NCI-H1436 treated with DMSO at 0.1 percent for 48 hours (cell line): ENCODE results near the gene C2orf80.
"Not testable (repeated sequence)": the region's sequence is repeated elsewhere in the genome, so short reads cannot be mapped to it uniquely, and the experiment has no call there.

Source experiments
- DNase-seq: peaks from one replicate; lab custom pipeline; 2025; lab: John Stamatoyannopoulos, UW

Gene C2orf80

DNA sequence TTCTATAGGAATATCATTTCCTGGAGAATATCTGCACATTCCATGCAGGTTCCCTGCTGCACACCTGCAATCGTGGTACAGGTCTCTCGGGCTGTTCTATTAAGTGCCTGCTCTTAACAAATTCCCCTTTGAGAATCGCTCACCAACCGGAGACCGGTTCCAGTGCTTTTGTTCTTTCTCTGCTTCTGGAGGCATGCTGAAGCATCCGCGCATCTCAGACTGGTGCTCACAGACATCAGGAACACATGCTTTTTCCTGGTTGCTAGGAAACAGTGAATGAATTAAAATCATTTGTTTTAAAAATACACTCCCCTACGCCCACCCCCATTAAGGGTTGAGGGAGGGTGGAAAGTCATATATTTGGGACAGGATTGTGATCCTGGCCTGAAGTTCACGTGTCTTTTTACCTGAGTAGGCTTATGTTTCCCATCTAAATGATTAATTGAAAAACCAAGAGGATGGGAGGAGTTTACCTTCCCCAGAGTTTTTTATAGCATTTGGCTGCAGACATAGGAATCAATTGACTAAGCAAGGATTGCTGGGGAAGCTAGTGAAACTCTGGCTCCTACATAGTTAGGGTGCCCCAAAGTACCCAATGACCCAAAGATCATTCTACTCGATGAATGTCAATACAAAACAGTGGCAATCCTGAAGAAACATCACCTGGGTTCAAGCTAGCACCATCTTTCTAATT, at the start of gene C2orf80:
Gene C2orf80 (minus strand): TSS at position 221 of the 694 bp plus-strand sequence. CDS start 3,044 bp downstream, outside the sequence.
- no peak for DNase-seq

DNA sequence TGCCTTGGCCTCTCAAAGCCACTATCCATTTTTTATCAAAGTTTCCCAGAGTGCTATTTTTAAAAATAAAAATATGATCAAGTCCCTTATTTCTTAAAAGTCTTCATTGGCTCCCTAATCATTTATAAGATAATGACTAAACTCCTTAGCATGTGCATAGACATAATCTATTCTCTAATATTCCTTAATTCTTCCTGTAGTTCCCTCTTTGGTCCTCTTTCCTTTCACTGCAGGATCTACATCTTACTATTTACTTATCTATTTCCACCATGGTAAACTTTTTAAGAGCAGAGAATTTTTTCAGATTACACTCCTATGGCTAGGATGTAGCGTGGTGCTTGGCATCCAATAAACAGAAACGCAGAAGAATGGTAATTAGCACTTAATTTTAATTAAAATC, 46.0 kb upstream of the C2orf80 start:
- no peak for DNase-seq

- DNase-seq, result no peak
These were observed 45.0 kb upstream of the C2orf80 start for GRCh38 chr2:208234786-208235185.

DNA sequence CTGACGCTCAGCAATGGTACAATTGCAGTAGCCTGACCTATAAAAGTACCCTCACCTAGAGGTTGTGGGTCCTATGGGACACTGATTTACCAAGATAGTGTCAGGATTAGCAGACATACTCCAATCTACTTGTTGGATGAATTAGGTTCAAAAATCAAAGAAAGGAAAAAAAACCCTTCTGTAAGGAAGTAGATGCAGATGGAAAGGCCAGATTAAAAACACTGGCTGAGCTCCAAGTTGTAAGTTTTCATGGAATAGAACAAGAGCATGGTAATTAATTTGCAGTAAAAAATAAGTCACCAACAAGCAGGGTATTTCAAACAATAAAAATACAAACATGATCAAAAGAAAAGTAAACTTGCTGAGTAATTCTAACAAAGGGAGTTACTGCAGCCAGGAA, 38.6 kb upstream of the C2orf80 start:
- no peak for DNase-seq

DNA sequence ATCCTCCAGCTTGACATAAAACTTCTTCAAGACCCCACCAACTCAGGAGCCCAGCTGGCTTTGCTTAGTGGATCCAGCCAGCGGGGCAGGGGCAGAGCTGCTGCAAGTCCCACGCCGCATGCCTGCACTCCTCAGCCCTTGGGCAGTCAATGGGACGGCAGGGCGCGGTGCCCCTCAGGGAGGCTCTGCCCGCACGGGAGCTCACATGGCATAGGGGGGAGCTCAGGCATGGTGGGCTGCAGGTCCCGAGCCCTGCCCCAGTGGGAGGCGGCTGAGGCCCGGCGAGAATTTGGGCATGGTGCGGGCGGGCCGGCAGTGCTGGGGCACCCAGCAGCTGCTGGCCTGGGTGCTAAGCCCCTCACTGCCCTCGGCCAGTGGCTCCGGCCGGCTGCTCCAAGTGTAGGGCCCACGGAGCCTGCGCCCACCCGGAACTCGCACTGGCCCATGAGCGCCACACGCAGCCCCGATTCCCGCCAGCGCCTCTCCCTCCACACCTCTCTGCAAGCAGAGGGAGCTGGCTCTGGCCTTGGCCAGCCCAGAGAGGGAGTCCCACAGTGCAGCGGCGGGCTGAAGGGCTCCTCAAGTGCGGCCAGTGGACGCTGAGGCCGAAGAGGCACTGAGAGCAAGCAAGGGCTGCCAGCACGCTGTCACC, 37.9 kb upstream of the C2orf80 start:
- DNase-seq, result no peak

DNA sequence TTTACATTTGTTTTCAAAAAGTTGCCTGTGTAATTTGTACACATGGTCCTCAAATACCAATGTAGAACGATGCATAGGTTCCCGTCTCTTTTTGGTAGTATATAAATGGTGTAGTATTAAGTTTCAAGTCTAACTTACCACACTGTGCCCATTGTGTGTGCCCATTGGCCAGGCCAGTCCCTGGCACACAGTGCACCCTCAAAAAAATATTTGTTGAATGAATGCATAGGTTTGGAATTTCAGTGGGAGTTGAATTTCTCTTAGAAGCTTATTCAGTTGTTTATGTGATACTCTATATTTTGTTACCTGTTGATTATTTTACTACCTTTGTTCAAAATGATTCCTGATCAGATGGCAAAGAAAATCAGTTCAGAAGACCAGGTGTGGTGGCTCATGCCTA, 35.0 kb upstream of the C2orf80 start:
- no peak for DNase-seq

DNA sequence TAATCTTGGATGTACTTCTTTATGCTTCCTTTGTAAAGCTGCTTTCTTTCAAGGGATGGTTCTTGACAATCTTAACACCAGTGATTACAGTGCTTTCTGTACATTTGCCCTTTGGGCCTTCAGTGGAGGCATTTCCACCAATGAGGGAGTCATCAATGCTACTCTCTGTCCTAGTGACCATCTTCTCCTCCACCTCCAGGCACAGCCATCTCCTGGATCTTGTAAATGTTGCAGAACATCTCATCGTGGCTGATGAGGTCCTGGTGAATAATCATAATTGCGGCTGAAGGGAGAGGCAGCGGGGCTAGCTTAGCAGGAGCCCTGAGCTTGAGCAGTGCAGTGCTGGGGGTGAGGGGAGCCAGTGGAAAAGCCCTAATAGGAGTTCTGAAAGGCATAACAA, 32.5 kb upstream of the C2orf80 start:
- DNase-seq, result no peak

- not testable (repeated sequence) for DNase-seq
These were observed 32.0 kb upstream of the C2orf80 start for GRCh38 chr2:208221873-208222272.

- no peak for DNase-seq
These were observed 21.0 kb upstream of the C2orf80 start for GRCh38 chr2:208210688-208211451.

GRCh38 chr2:208208335-208209085, 18.7 kb upstream of the C2orf80 start:
- DNase-seq, result no peak

- no peak for DNase-seq
These were observed 17.9 kb upstream of the C2orf80 start for GRCh38 chr2:208207769-208208168.

- DNase-seq, result no peak
These were observed 14.3 kb upstream of the C2orf80 start for GRCh38 chr2:208204166-208204565.

DNA sequence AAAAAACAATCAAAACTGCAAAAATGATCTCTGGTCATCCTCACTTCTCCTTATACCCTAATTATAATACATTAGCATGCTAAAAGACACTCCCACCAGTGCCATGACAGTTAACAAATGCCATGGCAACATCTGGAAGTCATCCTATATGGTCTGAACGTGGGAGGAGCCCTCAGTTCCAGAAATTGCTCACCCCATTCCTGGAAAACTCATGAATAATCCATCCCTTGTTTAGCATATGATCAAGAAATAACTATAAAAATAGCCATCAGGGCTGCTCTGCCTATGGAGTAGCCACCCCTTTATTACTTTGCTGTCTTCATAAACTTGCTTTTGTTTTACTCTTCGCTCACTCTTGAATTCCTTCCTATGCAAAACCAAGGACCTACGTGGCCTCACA, 5.7 kb upstream of the C2orf80 start:
- DNase-seq, result no peak

DNA sequence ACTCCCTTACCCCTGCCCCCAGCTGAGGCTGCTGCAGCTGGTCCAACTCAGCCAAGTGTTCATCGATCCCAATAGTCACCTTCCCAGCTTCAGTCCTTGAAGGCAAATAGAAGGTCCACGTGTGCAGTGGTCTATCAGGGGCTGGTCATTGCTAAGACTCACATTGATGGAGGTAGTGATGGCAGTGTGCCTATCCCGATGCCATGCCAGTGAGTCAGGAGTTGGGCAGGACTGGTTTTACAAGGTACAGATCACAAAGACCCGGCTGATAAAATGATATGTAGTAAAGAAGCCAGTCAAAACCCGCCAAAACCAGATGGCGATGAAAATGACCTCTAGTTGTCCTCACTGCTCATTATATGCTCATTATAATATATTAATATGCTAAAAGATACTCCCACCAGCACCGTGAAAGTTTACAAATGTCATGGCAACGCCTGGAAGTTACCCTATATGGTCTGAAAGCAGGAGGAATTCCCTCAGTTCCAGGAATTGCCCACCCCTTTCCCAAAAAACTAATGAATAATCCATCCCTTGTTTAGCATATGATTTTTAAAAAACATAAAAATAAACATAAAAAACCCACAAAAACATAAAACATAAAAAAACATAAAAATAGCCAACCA, 2.9 kb upstream of the C2orf80 start:
- no peak for DNase-seq

DNA sequence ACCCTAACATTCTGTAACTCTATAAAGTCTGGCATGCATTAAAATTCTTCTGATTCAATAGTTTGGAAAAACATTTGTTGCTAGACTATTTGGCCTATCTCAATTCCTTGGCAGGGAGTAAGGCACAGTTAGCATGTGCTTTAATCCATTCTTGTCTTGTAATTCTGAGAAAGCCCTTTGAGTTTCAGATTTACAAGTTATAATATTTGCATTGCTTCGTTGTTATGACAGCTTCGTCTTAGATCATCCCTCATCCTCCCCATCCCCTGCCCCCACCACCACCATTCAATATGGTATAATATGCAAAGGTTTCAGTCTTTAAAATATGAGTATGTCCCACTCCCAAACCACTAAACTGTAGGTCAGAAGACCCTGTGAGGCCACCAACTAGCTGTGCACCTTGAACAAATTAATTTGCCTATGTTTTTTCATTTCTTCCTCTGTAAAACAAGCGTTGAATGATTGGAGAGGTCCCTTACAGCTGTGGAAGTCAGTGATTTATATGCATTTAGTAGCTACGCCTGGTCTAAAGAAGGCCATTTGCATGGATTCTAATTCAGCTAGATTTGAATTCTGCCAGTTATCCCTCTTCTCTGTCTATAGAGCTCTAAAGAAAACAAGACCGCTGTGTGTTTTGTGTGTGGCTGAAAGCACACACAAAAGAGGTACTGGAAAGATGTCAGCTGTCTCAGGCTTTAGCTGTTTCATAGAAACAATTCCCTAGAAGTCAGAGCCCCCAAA, 591 bp downstream of the C2orf80 start:
- DNase-seq, result no peak

GRCh38 chr2:208186893-208187292, 2.9 kb downstream of the C2orf80 start:
- DNase-seq, result no peak

GRCh38 chr2:208186465-208186864, 3.4 kb downstream of the C2orf80 start:
- DNase-seq, result no peak

DNA sequence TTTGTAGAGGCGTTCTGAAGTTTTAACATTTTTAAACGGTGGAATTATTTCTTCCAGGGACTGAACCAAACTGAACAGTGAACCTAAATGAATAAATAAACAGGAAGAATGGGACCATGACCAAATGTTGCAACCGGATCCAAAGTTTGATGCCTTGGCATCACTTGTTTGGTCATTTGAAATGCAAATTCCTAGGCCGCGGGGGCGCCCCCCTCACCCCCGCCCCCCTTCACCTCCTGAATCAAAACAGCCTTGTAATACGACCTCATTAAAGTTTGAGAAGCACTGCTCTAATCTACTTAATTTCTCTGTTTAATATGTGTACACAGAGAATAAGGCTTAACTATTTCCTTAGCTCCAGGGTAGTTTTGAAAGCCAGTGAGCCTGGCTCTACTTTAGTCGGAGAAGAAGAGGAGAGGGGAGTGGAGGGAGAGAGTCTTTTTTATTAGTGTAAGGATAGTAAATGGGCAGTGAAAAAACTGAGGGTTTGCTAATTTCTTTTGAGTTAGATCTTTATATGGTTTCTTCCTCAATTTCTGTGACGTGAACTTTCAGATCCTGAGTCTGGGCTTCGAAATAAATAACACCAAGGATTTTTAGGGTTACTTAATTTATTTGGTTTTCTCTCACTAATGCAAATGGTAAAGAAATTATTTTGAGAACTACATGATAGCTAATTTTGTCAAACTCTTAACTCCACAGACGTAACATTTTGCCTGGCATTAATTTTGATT, 5.7 kb downstream of the C2orf80 start:
- no peak for DNase-seq

GRCh38 chr2:208183526-208183925, 6.3 kb downstream of the C2orf80 start:
- DNase-seq, result no peak

- no peak for DNase-seq
These were observed 7.0 kb downstream of the C2orf80 start for GRCh38 chr2:208182835-208183234.
